Suprapubic skin (tissue), 4 donors: ENCODE measurements around the gene TNIP1. TPM values are rescaled to one million over a fixed set of nuclear protein-coding genes. Genes with fewer than 3 reads are reported as not detected.

Experiments used
- DNase-seq, 2 donors: peaks; one replicate each; pipeline ENCODE4 v3.0.0-alpha.2; 2019; ENCODE audit warnings: low spot score in 2 of 2
- H3K27ac ChIP-seq: fragments of 200-600 bp; sonication (generic); one replicate; pipeline ENCODE4 v1.5.1; 2019
- H3K27me3 ChIP-seq: fragments of 200-600 bp; sonication (generic); one replicate; pipeline ENCODE4 v1.5.1; 2019
- H3K36me3 ChIP-seq: fragments of 200-600 bp; sonication (generic); one replicate; pipeline ENCODE4 v1.5.1; 2019
- H3K4me1 ChIP-seq: fragments of 200-600 bp; sonication (generic); one replicate; pipeline ENCODE4 v1.5.1; 2019
- H3K4me3 ChIP-seq: fragments of 200-600 bp; sonication (generic); one replicate; pipeline ENCODE4 v1.5.1; 2019; ENCODE audit warnings: mild to moderate bottlenecking
- H3K9me3 ChIP-seq: fragments of 200-600 bp; sonication (generic); one replicate; pipeline ENCODE4 v1.5.1; 2019
- EP300 ChIP-seq: sonication (generic); formaldehyde crosslinking; IDR thresholded peaks from one replicate; pipeline ENCODE4 v1.6.1; 2017; ENCODE audit warnings: antibody characterized with exemption
- POLR2A ChIP-seq, 2 donors: fragments of 450-650 bp; IDR thresholded peaks; one replicate each; pipeline ENCODE4 v1.6.1; 2017; ENCODE audit warnings: antibody characterized with exemption in 2 of 2, mild to moderate bottlenecking in 2 of 2, moderate library complexity in 2 of 2
- POLR2AphosphoS5 ChIP-seq, 3 donors: sonication (generic); formaldehyde crosslinking; IDR thresholded peaks; one replicate each; pipeline ENCODE4 v1.6.1; 2017; ENCODE audit warnings: antibody characterized with exemption in 3 of 3
- WGBS: methylation state at CpG from one replicate; pipeline ENCODE4 v1.1.5; 2018; 5-methylcytosine and 5-hydroxymethylcytosine counted together
- total RNA-seq, 4 donors: library from RNA; depleted of rRNA; stranded (reverse); fragments of >200 nt; gene quantifications; one replicate each; pipeline ENCODE4 v1.1.0, GENCODE V29; 2016
- TF ChIP-seq, protein P1 (sequence below), 2 donors: fragments of 200-600 bp in 1 of 2; fragments of 450-650 bp in 1 of 2; sonication (generic) in 1 of 2; IDR thresholded peaks; one replicate each; pipeline ENCODE4 v1.5.1; 2016 to 2019; ENCODE audit warnings: antibody characterized with exemption in 2 of 2, mild to moderate bottlenecking in 1 of 2, moderate library complexity in 1 of 2

The TNIP1 gene
- total RNA-seq, 4 donors from 2014 or later: 47.5 to 94.7 (median 70.9) TPM

DNA sequence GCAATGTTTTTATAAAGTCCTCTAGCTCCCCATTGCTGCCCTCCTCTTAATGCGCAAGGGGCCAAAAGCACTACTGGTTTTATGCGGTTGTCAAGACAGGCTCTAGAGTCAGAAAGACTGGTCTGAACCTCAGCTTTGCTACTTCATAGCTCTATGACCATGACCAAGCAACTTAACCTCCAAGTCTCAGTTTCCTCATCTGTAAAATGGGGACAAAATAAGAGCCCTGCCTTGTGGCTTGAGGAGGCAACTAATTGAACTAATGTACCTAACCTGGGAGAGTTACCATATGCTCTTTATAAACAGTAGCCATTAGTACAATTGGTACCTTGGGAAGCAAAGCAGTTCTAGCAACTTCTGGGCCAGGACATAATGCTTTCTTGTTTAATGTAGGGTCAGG, 40.3 kb upstream of the TNIP1 start:
- Histone ChIP-seq H3K27me3 (no peaks in the 10 kb centered on the region), H3K4me3 (no peak overlapping the region), H3K9me3 (no peaks in the 10 kb centered on the region), H3K27ac (no peak overlapping the region), H3K36me3 (peaks cover 79% of the 10 kb centered on the region), H3K4me1 (no peaks in the 10 kb centered on the region)
- TF ChIP-seq, protein P1, sequence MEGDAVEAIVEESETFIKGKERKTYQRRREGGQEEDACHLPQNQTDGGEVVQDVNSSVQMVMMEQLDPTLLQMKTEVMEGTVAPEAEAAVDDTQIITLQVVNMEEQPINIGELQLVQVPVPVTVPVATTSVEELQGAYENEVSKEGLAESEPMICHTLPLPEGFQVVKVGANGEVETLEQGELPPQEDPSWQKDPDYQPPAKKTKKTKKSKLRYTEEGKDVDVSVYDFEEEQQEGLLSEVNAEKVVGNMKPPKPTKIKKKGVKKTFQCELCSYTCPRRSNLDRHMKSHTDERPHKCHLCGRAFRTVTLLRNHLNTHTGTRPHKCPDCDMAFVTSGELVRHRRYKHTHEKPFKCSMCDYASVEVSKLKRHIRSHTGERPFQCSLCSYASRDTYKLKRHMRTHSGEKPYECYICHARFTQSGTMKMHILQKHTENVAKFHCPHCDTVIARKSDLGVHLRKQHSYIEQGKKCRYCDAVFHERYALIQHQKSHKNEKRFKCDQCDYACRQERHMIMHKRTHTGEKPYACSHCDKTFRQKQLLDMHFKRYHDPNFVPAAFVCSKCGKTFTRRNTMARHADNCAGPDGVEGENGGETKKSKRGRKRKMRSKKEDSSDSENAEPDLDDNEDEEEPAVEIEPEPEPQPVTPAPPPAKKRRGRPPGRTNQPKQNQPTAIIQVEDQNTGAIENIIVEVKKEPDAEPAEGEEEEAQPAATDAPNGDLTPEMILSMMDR (IDR thresholded peaks at IDR 0.05): no peak
- TF ChIP-seq POLR2AphosphoS5 (IDR thresholded peaks at IDR 0.05) (no peak), EP300 (no peak), POLR2A (IDR thresholded peaks at IDR 0.05) (no peak)
- 95% methylated on average over 2 of the region's 2 CpGs for WGBS
- DNase-seq: no peak

DNA sequence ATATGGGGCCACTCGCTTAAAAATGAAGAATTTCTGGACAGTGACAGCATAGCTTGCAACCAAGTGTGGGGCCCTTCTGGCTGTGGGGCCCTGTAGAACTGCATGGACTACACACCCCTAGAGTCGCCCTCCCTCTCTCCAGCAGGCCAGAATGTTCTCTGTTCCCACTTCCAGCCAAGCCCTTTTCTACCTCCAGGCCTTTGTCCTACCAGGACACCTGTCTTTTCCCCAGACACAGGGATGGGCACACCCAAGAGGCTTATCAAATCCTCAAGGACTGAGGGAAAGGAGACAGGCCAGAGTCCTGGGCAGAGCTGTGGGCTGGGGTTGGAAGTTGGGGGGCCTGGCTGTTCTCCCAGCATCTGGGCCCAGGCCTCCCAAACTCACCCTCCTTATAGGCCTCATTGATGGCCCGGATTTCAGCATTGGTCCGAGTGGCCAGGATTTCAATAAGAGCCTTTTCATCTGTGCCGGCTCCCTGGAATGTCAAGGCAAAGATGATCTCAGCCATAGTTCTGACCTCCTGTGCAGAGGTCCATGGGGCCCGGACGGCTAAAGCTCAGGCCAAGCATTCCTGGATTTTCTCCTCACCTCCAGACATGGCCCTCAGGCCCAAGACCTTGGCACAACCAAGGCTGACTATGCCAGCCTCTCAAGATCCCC, 38.2 kb upstream of the TNIP1 start:
- DNase-seq: no peak
- Histone ChIP-seq H3K27me3 (no peaks in the 10 kb centered on the region), H3K27ac (no peak overlapping the region), H3K36me3 (peaks cover 74% of the 10 kb centered on the region), H3K4me1 (peaks cover 4% of the 10 kb centered on the region), H3K4me3 (no peak overlapping the region), H3K9me3 (no peaks in the 10 kb centered on the region)
- no peak for TF ChIP-seq POLR2AphosphoS5 (IDR thresholded peaks at IDR 0.05)
- TF ChIP-seq POLR2A (IDR thresholded peaks at IDR 0.05): no peak
- no peak for TF ChIP-seq EP300
- TF ChIP-seq, protein P1 (IDR thresholded peaks at IDR 0.05): no peak
- WGBS: 94% methylated on average over 7 of the region's 7 CpGs

DNA sequence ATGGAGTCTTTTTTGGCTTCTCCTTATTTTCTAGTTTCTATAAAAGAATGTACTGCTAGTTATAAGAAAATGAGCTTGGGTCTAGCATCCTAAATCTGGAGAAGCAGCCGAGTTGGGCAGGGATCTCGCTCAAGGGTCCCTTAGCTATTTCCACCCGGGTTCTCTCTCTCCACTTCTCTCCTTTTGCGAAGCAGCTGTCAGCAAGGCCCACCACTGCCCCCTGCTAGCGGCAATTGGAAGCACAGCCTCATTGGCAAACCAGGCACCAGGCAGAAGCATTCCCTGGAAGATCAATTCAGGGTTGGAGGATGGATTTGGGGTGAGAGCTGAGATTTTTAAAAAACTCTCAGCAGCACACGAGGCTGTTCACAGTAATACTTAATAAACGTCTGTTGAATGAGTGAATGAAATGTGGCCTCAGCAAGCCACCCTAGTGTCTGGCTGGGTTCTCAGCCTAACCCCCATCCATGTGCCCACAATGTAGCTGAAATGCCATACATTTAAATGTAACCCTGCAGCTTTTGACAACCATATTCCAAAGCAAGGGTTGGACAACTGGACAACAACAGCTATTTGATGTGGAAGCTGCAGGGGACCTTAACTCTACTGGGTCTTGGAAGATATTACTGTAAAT, 34.6 kb upstream of the TNIP1 start:
- TF ChIP-seq, protein P1 (IDR thresholded peaks at IDR 0.05): peak; percentile 90 to 98
- no peak for TF ChIP-seq POLR2AphosphoS5 (IDR thresholded peaks at IDR 0.05)
- Histone ChIP-seq H3K4me1 (peaks cover 4% of the 10 kb centered on the region), H3K4me3 (no peak overlapping the region), H3K36me3 (peaks cover 46% of the 10 kb centered on the region), H3K27me3 (no peaks in the 10 kb centered on the region), H3K27ac (no peak overlapping the region), H3K9me3 (no peaks in the 10 kb centered on the region)
- WGBS: 9% methylated on average over 7 of the region's 7 CpGs
- peak; percentile 84 to 92 for DNase-seq

DNA sequence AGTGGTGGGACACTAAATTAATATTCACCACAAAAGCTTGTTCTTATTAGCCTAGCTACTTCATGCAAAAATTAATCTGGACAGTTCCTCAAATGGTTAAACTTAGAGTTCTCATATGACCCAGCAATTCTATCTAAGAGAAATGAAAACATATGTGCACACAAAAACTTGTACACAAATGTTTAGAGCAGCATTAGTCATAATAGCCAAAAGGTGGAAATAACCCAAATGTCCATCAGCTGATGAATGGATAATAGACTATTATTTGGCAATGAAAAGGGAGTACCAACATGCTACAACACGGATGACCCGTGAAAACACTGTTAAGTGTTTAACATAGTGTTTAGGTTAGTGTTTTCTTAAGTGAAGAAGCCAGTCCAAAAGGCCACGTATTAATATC, 32.8 kb upstream of the TNIP1 start:
- Histone ChIP-seq H3K27ac (no peak overlapping the region), H3K4me3 (no peak overlapping the region), H3K36me3 (peaks cover 42% of the 10 kb centered on the region), H3K27me3 (no peaks in the 10 kb centered on the region), H3K9me3 (no peaks in the 10 kb centered on the region), H3K4me1 (peaks cover 5% of the 10 kb centered on the region)
- WGBS: 57% methylated on average over 3 of the region's 3 CpGs
- DNase-seq: no peak
- TF ChIP-seq POLR2A (IDR thresholded peaks at IDR 0.05) (no peak), EP300 (no peak), POLR2AphosphoS5 (IDR thresholded peaks at IDR 0.05) (no peak)
- TF ChIP-seq, protein P1 (IDR thresholded peaks at IDR 0.05): no peak

DNA sequence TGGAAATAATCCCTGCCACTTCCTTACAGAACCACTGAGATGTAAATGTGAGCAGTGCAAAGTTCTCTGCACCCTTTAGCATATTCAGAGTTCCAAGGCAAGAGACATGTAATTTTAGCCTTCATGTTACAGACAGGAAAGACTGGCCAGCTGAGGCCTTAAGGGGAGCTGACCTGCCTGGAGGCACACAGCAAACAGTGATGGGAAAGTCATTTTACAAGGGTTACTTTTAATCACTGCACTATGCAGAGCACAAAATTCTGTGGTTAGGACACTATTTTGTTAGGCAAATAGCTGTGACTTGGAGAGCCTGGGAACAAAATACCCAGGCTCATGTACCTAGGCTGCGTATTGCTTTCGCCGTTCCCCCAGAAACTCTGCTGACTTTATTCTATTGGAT, 30.2 kb upstream of the TNIP1 start:
- H3K4me1 ChIP-seq: peaks cover 12% of the 10 kb centered on the region
- no peaks in the 10 kb centered on the region for H3K9me3 ChIP-seq
- H3K4me3 ChIP-seq: no peak overlapping the region
- 96% methylated on average over 3 of the region's 3 CpGs for WGBS
- no peaks in the 10 kb centered on the region for H3K27me3 ChIP-seq
- TF ChIP-seq EP300 (no peak), POLR2A (IDR thresholded peaks at IDR 0.05) (no peak), POLR2AphosphoS5 (IDR thresholded peaks at IDR 0.05) (no peak)
- TF ChIP-seq, protein P1 (IDR thresholded peaks at IDR 0.05): no peak
- peaks cover 33% of the 10 kb centered on the region for H3K36me3 ChIP-seq
- no peak overlapping the region for H3K27ac ChIP-seq
- no peak for DNase-seq
